Fibroblast of villous mesenchyme (primary cell): ENCODE data around the gene CLIC3. TPM values are rescaled to one million over a fixed set of nuclear protein-coding genes. Genes with fewer than 3 reads are reported as not detected.

Source experiments
- DNase-seq: peaks from one replicate; pipeline ENCODE4 v3.0.0-alpha.2; 2010; ENCODE audit warnings: low read depth
- H3K4me3 ChIP-seq: 2 replicates; pipeline ENCODE4 v1.5.1; 2011; ENCODE audit warnings: low read depth, mild to moderate bottlenecking, low read length
- CTCF ChIP-seq: IDR thresholded peaks from 2 replicates; pipeline ENCODE4 v1.5.1; 2012; ENCODE audit warnings: low read depth, mild to moderate bottlenecking, low read length; ENCODE audit not compliant: insufficient read depth
- total RNA-seq: library from RNA; depleted of rRNA; stranded (reverse); fragments of >200 nt; gene quantifications from 2 replicates; pipeline ENCODE4 v1.2.3, GENCODE V29; 2012

Gene CLIC3
- total RNA-seq, 1 donor = 43.2 TPM

GRCh38 chr9:136960938-136961275, 35.5 kb downstream of the CLIC3 start:
- DNase-seq = no peak
- no peak overlapping the region for H3K4me3 ChIP-seq
- TF ChIP-seq CTCF = no peak

- no peak for DNase-seq
- H3K4me3 ChIP-seq = no peak overlapping the region
- TF ChIP-seq CTCF = no peak
These were observed 36.0 kb downstream of the CLIC3 start for GRCh38 chr9:136960212-136960937.

- no peak for DNase-seq
- TF ChIP-seq CTCF = no peak
- H3K4me3 ChIP-seq = no peak overlapping the region
These were observed 37.2 kb downstream of the CLIC3 start for GRCh38 chr9:136958898-136959850.

GRCh38 chr9:136958473-136958872, 37.9 kb downstream of the CLIC3 start:
- TF ChIP-seq CTCF = no peak
- H3K4me3 ChIP-seq = no peak overlapping the region
- no peak for DNase-seq

GRCh38 chr9:136957901-136958300, 38.5 kb downstream of the CLIC3 start:
- DNase-seq = no peak
- no peak for TF ChIP-seq CTCF
- no peak overlapping the region for H3K4me3 ChIP-seq

GRCh38 chr9:136957461-136957860, 38.9 kb downstream of the CLIC3 start:
- no peak for TF ChIP-seq CTCF
- no peak for DNase-seq
- no peak overlapping the region for H3K4me3 ChIP-seq
